HG03469 (cell line): ENCODE measurements around the gene SLC2A4RG.

Source experiments
- ATAC-seq: cut with Tn5 transposase; IDR thresholded peaks from one replicate; pipeline ENCODE4 v1.9.1; 2021; ENCODE audit warnings: mild to moderate bottlenecking, moderate library complexity, moderate number of reproducible peaks; ENCODE audit not compliant: unreplicated experiment

SLC2A4RG gene

DNA sequence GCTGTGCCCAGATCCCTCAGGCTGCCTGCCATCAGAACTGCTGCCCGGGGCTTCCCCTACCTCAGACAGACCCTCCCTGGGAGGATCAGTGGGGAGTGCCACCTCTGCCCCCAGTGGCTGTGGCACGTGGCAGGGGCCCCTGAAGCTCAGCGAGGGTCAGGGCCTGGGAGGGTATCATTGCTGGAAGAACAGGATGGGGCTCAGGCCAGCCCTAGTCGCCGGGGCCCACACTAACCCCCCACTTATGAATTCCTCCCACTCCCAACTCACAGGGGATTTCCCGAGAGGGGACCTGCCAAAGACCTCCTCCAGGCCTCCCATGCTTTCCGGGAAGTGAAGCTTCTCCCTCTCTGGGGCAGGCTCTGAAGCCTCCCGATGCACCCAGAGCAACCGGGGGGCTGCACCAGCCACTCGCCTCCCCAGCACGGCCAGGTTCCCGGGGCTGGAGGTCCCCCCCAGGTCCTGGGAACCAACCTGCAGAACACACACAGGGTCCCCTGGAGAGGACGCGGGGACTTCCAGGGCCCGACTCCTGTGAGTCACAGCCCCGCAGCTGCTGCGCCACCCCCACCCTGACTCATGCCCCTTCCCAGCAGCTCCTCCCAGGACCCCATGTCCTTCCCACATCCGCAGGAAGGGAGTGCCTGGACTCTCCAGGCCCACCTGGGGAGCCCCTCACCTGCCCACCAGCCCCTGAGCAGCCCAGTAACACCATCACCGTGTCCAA lies 40.7 kb upstream of the SLC2A4RG start:
- ATAC-seq, result no peak

DNA sequence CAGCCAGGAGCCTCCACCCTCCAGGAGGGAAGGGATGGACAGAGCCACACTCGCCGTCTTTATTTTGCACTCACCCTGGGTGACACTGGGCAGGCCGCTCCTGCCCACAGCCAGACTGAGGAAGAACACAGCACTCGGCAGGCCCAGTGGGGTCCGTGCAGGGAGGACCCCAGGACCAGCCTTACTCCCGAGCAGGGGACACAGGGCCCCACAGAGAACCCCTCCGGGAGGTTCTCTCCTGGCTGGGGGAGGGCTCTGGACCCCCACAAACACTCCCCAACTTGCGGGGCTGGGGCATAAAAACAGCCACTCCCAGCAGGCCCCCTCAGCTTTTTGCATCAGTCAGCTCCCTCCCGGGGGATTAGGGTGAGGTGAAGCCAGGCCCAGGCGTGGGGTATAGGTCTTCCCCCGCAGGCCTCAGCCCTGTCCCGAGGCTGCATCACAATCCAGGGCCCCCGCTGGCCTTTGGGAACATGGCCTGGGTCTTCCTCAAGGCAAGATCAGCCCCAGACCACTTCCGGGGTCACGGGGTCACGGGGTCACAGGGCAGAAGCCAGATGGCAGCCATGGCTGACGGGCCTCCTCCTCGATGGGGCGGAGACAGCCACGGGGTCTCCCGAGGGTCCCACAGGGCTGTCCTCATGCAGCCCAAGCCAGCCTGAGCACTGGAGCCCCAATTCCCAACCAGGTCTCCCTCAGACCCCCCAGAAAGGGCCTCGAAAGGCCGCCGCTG lies 39.9 kb upstream of the SLC2A4RG start:
- no peak for ATAC-seq

DNA sequence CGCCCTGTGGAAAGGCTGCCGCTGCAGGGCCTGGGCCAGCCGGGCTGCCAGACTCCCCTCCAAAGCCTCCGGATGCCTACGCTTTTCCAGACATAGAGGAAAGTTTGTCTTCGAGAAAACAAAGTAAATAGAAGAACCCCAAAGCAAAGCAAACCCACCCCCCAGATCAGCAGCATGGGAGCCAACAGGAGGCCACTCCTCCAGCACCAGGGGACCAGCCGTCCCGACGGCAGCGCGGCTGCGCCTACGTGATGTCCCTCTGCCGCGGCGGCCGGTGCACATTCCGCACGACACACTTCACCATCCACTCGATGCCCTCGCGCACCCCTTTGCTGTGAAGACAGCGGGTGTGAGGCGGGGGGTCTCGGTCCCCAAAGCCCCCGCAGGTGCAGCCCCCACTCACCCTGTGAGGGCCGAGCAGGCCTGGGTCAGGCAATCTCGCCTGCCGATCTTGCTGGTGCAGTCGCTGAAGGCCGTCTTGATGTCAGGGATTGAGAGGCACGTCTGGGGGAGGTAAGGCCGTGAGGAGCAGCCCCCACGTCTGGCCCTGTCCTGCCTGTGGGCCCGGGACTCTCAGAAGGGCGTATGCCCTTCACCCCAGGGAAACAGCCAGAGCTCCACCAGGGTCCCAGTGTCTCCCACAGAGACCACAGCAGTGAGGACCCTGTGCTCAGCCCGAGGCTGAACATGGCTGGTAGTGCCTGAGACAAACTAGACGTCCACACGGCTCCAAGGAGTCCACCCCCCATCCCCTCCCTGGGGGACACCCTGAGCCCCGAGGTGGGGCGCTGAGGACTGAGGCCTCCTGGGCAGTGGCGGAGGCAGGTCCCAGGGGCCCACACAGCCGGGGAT lies 39.2 kb upstream of the SLC2A4RG start:
- ATAC-seq, result no peak

DNA sequence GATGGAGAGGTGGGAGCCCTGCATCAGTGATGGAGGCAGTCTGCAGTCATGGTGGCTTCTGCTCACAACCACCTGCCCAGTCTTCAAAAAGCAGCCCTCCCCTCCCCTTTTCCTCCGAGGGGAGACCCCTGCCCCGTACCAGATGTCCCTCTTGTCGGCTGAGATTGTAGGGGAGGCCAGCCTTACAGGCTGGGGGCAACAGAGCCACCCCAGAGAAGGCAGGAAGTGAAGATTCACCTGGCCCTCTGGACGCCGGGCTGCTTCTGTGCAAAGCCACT lies 38.6 kb upstream of the SLC2A4RG start:
- no peak for ATAC-seq

DNA sequence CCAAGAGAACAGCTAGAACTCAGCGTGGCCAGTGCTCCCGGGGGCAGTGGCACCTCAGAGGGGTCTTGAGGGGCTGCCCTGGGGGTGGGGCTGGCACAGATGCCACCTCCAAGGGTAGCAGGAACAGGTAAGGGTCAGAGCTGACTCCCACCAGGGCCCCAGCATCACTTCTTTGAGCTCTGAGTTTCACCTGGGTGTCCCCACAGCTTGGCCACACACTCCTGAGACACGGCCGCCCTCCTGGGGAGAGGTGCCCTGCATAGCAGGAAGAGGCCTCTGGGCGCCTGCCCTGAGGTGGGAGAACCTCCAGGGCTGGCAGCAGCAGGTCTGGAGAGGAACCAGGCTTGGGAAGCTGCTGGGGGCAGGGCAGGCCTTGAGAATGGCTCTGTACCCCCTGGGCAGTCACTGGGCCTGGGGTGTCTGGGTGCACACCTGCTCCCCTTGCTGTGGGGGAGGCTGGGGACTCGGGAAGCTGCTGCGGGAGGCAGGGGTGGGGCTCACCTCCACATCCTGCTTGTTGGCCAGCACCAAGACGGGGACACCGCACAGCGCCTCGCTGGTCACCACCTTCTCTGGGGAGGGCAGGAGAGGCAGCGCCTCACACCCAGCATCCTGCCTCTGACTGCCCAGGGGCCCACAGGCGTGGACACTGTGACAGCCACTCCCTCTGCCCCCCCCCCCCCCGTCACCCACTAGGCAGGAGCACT lies 38.1 kb upstream of the SLC2A4RG start:
- ATAC-seq, result no peak

DNA sequence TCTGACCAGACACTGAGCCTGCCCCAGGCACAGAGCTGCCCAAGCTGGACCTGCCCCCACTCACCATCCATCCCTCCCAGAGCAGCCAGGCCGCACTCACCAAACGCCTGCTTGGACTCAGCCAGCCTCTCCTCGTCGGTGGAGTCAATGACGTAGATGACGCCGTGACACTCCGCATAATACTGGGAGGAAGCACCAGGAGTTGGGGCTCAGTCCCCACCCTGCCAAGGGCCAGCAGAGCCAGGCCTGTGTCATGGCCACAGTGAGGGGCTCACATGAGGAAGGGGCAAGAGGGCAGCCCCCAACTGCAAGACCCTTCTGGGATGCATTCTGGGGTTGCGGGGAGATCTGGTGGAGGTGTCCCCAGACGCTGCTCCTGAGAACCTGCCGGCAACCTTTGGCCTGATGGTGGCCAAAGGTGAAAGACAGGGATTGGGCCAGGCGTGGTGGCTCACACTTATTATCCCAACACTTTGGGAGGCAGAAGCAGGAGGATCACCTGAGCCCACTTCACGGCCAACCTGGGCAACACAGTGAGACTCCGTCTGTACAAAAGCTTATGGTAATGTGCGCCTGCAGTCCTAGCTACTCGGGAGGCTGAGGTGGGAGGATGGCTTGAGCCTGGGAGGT lies 37.4 kb upstream of the SLC2A4RG start:
- no peak for ATAC-seq

DNA sequence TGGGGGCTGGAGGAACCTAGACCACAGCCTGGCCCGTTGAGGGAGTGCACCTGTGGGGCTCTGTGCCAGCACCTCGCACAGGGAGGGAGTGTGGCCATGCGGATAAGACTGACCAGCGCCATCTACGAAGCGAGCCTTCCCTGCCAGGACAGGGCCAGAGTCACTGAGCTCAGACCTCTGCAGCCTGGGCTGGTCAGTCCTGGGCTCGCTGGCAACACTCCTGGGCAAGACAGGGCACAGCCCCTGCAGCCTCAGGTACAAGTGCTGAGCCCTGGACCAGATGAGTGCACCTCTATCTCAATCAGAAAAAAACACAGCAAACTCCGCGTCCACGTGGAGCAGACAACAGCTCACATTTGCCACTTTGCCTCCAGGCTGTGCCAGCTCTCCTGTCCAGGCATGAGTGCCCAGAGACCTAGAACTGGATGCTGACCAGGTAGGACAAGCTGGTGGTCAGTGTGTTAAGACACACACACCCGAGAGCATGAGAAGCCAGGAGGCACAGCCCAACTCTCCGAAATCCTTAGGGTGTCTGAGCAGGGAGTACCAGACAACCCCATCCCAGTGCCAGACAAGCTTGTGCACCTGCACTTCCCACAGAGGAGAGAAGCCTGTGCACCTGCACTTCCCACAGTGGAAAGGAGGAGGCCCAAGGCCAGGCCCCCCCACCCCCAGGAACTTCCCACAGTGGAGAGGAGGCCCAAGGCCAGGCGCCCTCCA lies 36.7 kb upstream of the SLC2A4RG start:
- ATAC-seq, result no peak

DNA sequence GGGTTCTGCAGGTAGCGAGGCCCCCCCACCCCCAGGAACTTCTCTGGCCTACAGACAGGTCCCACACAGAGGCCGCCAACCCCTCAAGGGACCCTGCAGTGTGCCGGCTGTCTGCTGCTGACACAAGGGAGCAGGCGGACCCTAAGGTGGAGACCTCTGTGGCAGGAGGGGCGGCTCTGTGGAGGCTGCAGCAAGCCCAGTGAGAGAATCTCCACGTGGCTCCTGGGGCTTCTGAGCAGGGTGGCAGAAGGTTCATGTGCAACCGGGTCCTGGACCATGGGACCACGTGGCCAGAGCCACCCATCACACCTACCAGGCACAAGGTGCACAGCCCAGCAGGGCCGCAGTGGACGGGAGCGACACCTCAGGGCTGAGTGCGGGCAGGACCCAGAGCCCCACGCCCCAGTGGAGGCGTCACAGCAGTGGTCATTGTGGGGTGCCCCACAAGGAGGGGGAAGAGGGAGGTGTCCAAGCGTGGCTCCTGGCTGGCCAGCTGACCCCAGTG lies 36.1 kb upstream of the SLC2A4RG start:
- ATAC-seq, result no peak

DNA sequence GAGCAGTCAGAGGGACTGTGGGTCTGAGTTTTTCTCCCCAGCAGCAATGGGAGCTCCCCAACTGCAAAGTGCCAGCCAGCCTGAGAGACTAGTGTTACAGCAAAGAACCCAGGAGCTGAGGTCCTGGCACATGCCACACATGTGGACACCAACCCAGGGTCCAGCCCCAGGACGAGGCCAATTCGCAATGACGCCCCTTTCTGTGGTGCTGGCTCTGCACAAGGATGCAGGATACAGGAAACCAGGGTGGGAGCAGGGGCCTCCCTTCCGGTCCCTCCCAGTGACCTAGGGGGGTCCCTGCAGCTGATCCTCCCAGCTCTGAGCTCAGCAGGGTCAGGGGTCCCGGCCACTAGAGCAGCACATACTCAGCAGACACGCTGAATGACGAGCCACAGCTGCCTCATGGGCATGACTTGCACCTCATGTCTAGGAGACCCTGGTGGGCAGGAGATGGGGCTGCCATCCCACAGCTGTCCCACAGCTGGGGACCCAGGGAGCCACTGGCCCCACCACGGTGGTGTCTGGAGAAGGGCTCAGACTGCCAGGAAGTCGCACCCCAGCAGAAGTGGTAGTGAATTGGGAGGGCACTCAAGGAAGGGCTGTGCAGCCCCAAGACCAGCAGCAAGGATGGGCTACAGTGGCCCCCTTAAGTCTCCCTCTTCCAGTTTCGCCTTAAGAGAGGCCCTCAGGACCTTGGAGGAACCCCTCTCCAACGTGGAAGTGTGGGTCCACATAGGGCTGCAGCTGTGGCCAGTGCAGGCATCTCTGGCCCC lies 35.4 kb upstream of the SLC2A4RG start:
- no peak for ATAC-seq

DNA sequence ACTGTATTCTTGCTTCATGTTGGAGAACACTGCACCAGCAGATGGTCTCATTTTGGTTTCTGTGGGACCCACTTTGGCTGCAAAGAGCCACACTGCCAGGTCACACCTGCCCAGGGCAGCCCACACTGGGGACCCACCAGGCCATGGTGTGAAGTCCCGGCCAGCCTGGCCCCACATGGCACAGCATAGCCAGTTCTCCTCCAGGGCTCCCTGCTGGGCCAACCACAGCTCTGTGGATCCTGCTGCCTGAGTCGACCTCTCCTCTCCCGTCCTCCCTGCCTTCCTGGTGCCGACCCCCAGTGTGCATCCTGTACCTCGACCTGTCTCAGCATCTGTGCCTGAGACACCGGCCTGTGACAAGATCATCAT lies 34.8 kb upstream of the SLC2A4RG start:
- no peak for ATAC-seq

DNA sequence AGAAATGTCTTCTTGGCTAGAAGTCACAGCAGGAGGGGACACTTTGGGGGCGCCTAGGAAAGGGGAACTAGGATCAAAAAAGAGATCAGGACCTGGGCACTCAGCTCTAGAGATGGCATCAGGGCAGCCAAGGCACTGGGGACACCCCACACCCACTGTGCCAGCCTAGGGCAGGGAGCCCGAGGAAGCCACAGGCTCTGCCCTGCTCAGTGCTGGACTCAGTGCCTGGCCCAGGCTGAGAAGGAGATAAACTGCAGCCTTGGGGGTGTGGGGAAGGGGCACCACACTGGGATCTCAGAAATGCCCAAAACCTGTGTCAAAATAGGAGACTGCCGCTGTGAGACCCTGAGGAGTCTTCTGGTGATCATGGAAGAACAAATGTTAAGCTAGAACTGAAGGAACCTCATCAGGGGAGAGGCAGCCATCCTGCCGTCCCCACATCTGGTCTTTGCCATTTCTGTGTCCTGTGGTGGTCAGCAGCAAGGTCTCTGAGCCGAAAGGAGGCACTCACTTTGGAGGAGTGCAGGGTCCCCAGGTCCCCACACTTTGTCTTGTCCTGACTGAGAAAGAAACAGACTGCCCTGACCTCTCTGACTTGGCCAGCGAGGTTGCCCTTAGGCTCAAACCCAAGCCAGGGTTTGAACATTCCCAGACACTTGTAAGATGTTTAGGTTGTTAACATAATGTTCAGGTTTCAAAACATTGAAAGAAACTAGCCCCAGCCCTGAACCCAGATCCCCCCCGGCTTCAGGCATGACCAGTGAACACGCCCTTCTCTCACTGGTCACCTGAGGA lies 34.1 kb upstream of the SLC2A4RG start:
- no peak for ATAC-seq

DNA sequence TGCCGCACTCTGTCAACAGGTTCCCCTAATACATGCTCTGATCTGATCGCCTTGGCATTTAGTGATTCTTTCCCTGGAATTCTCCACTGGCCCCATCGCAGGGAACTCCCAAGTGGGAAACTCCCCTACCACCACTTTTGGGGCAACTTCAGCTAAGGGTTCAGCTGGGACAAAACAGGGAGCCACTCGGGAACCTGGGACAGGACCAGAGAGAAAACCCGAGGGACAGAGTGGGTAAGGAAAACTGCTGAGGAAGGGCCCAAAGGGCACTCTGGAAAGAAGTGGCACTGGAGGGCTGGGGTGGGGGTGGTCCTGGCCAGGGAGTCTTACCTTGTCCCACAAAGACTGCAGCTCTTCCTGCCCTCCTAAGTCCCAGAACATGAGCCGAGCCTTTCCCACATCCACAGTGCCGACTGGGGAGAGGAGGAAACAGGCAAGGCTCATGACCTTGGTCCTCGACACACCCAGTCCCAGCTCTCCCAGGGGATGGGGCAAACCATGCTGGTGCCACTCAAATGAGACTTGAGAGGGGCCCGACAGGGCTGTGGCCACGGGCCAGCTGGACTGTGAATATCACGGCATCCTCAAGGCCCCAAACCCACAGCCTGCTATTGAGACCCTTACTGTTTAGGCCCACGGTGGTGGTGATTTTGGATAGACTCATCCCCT lies 33.4 kb upstream of the SLC2A4RG start:
- no peak for ATAC-seq

DNA sequence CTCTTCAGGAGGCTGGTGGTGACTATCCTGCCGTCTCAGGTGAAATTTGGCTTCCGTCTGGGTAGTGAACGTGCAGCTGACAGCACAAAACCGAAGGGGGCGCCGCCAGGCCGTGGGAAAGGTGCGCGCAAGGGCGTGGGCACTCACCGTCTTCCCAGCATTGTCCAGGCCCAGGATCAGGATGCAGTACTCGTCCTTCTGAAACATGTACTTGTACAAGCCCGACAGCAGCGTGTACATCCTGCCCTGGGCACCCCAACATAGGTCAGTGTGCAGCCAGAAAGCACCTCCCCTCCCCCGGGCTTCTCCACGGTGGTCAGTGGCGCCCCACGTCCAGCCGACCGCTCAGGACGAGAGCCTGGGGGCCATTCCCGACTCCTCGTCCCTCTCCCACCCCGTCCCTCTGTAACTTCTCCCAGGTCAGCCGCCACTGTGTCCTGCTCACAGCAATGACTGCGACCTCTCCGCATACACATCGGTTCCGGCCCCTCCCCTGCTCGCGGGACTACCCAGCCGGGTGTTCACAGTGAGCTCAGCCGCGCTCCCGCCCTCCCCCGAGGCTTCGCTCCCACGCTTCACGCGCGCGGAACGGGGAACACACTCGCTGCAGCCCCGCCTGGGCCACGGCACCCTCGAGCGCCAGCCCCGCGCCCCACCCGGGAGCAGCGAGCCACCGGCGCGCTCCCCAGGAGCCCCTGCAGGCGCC lies 32.6 kb upstream of the SLC2A4RG start:
- ATAC-seq, result peak; percentile 10

DNA sequence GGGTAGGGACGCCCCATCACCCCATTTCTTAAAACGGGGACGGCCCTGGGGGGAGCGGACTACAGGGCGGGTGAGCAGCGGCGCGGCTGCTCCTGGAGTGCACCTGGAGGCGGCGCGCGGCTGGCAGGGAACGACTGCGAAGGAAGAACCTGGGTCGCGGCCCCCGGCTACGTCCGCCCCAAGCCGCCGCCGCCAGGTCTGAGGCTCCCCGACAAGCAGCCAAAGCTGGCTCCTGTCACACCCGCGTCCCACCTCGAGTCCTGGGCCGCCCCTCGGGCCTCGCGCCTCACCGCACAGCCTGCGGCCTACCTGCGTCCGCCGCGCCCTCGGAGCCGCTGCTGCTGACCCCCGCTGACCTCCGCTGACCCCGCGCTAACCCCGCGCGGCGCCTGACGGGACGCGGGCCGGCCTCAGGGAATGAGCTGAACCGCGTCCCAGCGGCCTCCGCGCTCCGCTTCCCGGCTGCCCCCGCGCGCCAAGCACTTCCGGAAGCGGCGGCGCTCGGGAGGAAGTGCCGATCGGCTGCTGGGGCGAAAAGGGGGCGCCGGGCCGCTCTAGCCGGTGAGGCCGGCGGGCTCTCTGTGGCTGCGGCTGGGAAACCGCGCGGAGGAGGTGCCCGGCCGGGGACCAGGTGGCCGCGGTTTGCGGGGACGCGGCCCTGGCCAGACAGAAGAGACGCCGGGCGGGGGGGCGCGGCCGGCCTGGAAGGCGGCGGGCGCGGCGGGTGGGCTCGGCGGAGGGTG lies 31.8 kb upstream of the SLC2A4RG start, which contains the start of the genes ARFRP1 and ZGPAT:
TSS of gene ARFRP1 (minus strand) at position 419 of the 743 bp plus-strand sequence. CDS start 885 bp downstream, outside the sequence.
TSS of gene ZGPAT (plus strand) at position 482 of the 743 bp plus-strand sequence. CDS start 542 bp downstream, outside the sequence.
- peak; percentile 41 for ATAC-seq

DNA sequence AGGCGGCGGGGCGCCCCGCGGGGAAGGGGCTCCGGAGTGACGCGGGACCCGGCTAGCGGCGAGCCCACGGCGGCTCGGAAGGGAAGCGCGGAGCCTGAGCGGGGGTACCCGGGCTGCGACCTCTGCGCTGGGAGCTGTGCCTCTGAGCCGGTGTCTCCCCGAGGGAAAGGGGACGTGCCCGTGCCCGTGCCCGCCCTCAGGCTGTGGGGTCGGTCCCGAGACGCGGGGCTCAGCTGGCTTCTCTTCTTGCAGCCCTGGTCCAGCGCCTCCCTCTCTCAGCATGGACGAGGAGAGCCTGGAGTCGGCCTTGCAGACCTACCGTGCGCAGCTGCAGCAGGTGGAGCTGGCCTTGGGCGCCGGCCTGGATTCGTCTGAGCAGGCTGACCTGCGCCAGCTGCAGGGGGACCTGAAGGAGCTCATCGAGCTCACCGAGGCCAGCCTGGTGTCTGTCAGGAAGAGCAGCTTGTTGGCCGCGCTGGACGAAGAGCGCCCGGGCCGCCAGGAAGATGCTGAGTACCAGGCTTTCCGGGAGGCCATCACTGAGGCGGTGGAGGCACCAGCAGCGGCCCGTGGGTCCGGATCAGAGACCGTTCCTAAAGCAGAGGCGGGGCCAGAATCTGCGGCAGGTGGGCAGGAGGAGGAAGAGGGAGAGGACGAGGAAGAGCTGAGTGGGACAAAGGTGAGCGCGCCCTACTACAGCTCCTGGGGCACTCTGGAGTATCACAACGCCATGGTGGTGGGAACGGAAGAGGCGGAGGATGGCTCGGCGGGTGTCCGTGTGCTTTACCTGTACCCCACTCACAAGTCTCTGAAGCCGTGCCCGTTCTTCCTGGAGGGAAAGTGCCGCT lies 31.1 kb upstream of the SLC2A4RG start:
- ATAC-seq, result no peak
